ENCODE results near the gene ARSG. TPM values are rescaled to one million over a fixed set of nuclear protein-coding genes. Genes with fewer than 3 reads are reported as not detected.
A peak's percentile ranks its signal among the peaks of the same experiment; 100 is the strongest.

The ARSG gene
- total and polyA plus RNA-seq, 2 of the 13 experiments (the other 11 are each of a cell fraction or from before 2014, with no cell fraction given), result 3.7 to 15.2 TPM

- TF ChIP-seq MEIS1 (CRISPR knock-in tag; IDR thresholded peaks at IDR 0.05; ENCODE audit: borderline replicate concordance) (no peak), ZNF251 (CRISPR knock-in tag; IDR thresholded peaks at IDR 0.05) (no peak), ZNF432 (CRISPR knock-in tag; IDR thresholded peaks at IDR 0.05; ENCODE audit: borderline replicate concordance) (no peak), AHR (CRISPR knock-in tag; IDR thresholded peaks at IDR 0.05) (no peak), HIC2 (CRISPR knock-in tag; IDR thresholded peaks at IDR 0.05; ENCODE audit: low read depth) (no peak), MIER2 (CRISPR knock-in tag; IDR thresholded peaks at IDR 0.05) (no peak), ZFP37 (CRISPR knock-in tag; IDR thresholded peaks at IDR 0.05; ENCODE audit: borderline replicate concordance) (no peak; the same call in 1 of the 2 replicates), IRX3 (CRISPR knock-in tag; IDR thresholded peaks at IDR 0.05; ENCODE audit: borderline replicate concordance, low read depth) (no peak), SRSF1 (optimal IDR thresholded peaks at IDR 0.05; ENCODE audit: low read depth, low read length) (peak; percentile 28), TCF12 (IDR thresholded peaks at IDR 0.05) (no peak), TCF12 (CRISPR knock-in tag; IDR thresholded peaks at IDR 0.05) (no peak), MLX (CRISPR knock-in tag; IDR thresholded peaks at IDR 0.05) (no peak), ZNF20 (CRISPR knock-in tag; IDR thresholded peaks at IDR 0.05) (no peak), ZNF232 (CRISPR knock-in tag; IDR thresholded peaks at IDR 0.05; ENCODE audit: borderline replicate concordance) (0 out of 2 replicates have a peak, but pooled peaks have one; percentile 46), ZNF331 (CRISPR knock-in tag; IDR thresholded peaks at IDR 0.05) (peak; percentile 7; the same call in 1 of the 2 replicates), KDM6A (CRISPR knock-in tag; IDR thresholded peaks at IDR 0.05; ENCODE audit: low read depth) (no peak), KLF16 (CRISPR knock-in tag; IDR thresholded peaks at IDR 0.05) (peak in 1 of 2 experiments; percentile 14; a peak in 1 of 4 replicates), SIX4 (CRISPR knock-in tag; IDR thresholded peaks at IDR 0.05) (no peak; the same call in 1 of the 2 replicates), ELF4 (CRISPR knock-in tag; IDR thresholded peaks at IDR 0.05; ENCODE audit: borderline replicate concordance) (no peak), REL (CRISPR knock-in tag; conservative IDR thresholded peaks at IDR 0.05) (no peak; the same call in 1 of the 2 replicates), ZSCAN25 (CRISPR knock-in tag; IDR thresholded peaks at IDR 0.05) (0 out of 2 replicates have a peak, but pooled peaks have one; percentile 16)
- TF ChIP-seq, protein P1, sequence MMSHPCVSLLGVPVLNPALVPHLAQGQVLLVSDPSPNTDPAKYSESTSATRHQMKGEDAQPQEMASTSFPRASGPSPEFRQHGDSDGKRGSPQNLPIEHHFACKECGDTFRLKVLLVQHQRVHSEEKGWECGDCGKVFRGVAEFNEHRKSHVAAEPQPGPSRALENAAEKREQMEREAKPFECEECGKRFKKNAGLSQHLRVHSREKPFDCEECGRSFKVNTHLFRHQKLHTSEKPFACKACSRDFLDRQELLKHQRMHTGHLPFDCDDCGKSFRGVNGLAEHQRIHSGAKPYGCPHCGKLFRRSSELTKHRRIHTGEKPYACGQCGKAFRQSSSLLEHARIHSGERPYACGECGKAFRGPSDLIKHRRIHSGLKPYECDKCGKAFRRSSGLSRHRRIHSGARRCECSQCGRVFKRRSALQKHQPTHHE (CRISPR knock-in tag; IDR thresholded peaks at IDR 0.05; ENCODE audit: borderline replicate concordance), result no peak
- TF ChIP-seq, protein P2, sequence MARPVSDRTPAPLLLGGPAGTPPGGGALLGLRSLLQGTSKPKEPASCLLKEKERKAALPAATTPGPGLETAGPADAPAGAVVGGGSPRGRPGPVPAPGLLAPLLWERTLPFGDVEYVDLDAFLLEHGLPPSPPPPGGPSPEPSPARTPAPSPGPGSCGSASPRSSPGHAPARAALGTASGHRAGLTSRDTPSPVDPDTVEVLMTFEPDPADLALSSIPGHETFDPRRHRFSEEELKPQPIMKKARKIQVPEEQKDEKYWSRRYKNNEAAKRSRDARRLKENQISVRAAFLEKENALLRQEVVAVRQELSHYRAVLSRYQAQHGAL (CRISPR knock-in tag; IDR thresholded peaks at IDR 0.05; ENCODE audit: not compliant biosample characterization), result no peak
- TF ChIP-seq, protein P3, sequence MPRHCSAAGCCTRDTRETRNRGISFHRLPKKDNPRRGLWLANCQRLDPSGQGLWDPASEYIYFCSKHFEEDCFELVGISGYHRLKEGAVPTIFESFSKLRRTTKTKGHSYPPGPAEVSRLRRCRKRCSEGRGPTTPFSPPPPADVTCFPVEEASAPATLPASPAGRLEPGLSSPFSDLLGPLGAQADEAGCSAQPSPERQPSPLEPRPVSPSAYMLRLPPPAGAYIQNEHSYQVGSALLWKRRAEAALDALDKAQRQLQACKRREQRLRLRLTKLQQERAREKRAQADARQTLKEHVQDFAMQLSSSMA (CRISPR knock-in tag; IDR thresholded peaks at IDR 0.05), result 0 out of 2 replicates have a peak, but pooled peaks have one; percentile 29
These were observed 884 bp upstream of the ARSG start (continued) for GRCh38 chr17:68290268-68290954.
